Rectal smooth muscle tissue (tissue), 1 donor: Measurements from ENCODE around the gene CDK5RAP2.

Source experiments
- H3K27ac ChIP-seq: one replicate; pipeline ENCODE4 v1.7.0; 2013; ENCODE audit warnings: low read depth, low read length, inconsistent platforms
- H3K27me3 ChIP-seq: one replicate; pipeline ENCODE4 v1.7.0; 2013; ENCODE audit warnings: low read length; ENCODE audit not compliant: control insufficient read depth, insufficient read depth
- H3K36me3 ChIP-seq: one replicate; pipeline ENCODE4 v1.7.0; 2013; ENCODE audit warnings: low read length; ENCODE audit not compliant: control insufficient read depth, insufficient read depth
- H3K4me1 ChIP-seq: one replicate; pipeline ENCODE4 v1.7.0; 2013; ENCODE audit warnings: low read length; ENCODE audit not compliant: control insufficient read depth, insufficient read depth
- H3K4me3 ChIP-seq: one replicate; pipeline ENCODE4 v1.7.0; 2013; ENCODE audit warnings: low read length
- H3K9ac ChIP-seq: one replicate; pipeline ENCODE4 v1.7.0; 2013; ENCODE audit warnings: low read length

Gene CDK5RAP2

DNA sequence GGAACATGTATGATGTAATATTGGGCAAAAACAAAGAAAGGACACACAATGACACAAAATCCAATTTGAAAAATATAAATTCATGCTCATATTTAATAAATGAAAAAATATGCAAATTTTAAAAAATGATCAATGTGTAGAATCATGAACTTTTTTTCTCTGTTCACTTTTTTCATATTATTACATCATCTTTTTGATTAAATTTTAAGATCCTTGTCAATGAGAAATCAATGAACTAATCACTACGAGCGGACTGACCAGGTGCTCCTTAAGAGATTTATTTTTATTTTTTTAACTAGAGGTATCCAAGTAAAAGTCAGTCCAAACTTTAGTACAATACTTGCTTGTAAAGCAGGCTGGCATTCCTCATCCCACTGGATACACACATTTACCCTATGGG, 174.1 kb downstream of the CDK5RAP2 start:
- Histone ChIP-seq H3K4me1 (no peaks in the 10 kb centered on the region), H3K27ac (no peak overlapping the region), H3K9ac (no peak overlapping the region), H3K4me3 (no peak overlapping the region), H3K36me3 (peaks cover 37% of the 10 kb centered on the region), H3K27me3 (no peaks in the 10 kb centered on the region)

DNA sequence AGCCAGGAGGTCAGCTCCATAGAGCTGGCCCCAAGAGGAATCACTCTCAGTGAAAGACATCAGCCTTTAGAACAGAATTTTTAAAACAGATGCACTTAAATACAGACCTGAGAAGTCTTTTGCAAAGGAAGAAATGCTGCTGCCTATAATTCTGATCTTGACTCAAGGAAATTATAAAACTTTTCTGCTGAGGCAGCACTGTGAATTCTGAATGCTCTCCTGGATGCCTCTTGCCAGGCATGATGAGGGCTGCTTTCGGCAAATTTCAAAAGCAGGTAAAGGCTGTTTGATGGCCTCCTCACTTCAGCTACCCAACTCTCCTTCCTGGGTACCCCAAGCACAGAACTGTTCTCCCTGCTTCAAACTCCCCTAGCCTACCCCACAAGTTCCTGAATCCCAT, 174.8 kb downstream of the CDK5RAP2 start:
- no peaks in the 10 kb centered on the region for H3K4me1 ChIP-seq
- H3K27me3 ChIP-seq: no peaks in the 10 kb centered on the region
- H3K9ac ChIP-seq: no peak overlapping the region
- peaks cover 44% of the 10 kb centered on the region for H3K36me3 ChIP-seq
- H3K27ac ChIP-seq: no peak overlapping the region
- H3K4me3 ChIP-seq: no peak overlapping the region

DNA sequence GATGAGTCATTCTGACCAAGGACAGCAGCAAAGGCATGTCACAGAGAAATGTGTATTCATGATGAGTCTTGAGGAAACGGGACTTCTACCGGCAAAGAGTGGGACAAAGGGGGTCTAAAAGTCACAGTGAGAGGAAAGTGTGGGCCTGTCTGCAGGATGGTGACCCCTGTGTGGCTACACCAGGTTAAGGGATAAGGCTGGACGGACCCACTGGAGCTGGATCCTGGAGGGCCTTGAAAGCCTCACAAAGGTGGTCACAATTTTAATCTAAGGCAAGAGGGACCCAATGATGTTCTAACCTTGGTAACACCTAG, 176.5 kb downstream of the CDK5RAP2 start:
- no peak overlapping the region for H3K27ac ChIP-seq
- no peak overlapping the region for H3K4me3 ChIP-seq
- H3K36me3 ChIP-seq: peaks cover 49% of the 10 kb centered on the region
- no peaks in the 10 kb centered on the region for H3K4me1 ChIP-seq
- H3K9ac ChIP-seq: no peak overlapping the region
- H3K27me3 ChIP-seq: no peaks in the 10 kb centered on the region

GRCh38 chr9:120402741-120403542, 177.0 kb downstream of the CDK5RAP2 start:
- peaks cover 44% of the 10 kb centered on the region for H3K36me3 ChIP-seq
- no peak overlapping the region for H3K4me3 ChIP-seq
- no peak overlapping the region for H3K9ac ChIP-seq
- no peaks in the 10 kb centered on the region for H3K27me3 ChIP-seq
- no peaks in the 10 kb centered on the region for H3K4me1 ChIP-seq
- H3K27ac ChIP-seq: no peak overlapping the region

DNA sequence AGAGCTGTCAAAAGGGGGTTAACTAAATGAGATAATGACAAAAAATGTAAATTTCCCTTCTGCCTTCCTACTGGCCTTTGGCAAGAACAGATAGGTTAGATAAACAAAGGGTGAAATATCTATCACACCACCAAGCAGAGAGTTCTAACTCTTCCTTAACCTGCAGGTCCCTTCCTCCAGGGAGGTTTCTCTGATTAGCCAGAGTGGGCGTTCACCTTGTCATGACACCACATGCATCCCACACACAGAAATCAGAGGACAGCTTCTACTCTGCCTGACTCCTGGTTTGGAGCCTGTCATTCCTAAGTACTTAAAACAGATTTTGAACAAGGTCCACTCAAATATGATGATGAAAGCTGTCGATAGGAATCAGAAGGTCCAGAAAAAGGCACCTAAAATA, 180.0 kb downstream of the CDK5RAP2 start:
- Histone ChIP-seq H3K9ac (no peak overlapping the region), H3K4me1 (no peaks in the 10 kb centered on the region), H3K4me3 (no peak overlapping the region), H3K27me3 (no peaks in the 10 kb centered on the region), H3K36me3 (peaks cover 38% of the 10 kb centered on the region), H3K27ac (no peak overlapping the region)

DNA sequence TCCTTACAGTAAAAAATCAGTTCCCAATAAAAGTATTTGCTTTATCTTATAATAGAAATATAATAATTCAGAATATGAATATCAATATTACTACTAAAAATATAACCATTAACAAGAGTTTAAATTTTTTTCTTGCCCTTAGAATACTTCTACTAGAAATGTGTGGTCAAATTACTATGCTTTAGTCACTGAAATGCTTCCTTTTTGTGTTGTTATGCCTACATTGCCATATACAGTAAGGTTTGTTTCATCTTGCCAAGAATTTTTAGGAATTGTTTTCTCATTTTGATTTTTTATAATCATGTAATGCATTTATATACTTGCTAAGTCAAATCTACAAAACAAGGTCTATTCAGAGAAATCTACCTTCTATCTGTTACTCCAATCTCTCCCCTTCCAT, 181.7 kb downstream of the CDK5RAP2 start:
- Histone ChIP-seq H3K9ac (no peak overlapping the region), H3K36me3 (peaks cover 35% of the 10 kb centered on the region), H3K4me1 (no peaks in the 10 kb centered on the region), H3K4me3 (no peak overlapping the region), H3K27ac (no peak overlapping the region), H3K27me3 (no peaks in the 10 kb centered on the region)

- peaks cover 33% of the 10 kb centered on the region for H3K36me3 ChIP-seq
- H3K27me3 ChIP-seq: no peaks in the 10 kb centered on the region
- H3K9ac ChIP-seq: no peak overlapping the region
- H3K4me3 ChIP-seq: no peak overlapping the region
- no peak overlapping the region for H3K27ac ChIP-seq
- H3K4me1 ChIP-seq: no peaks in the 10 kb centered on the region
Observed at GRCh38 chr9:120397453-120397852, 182.5 kb downstream of the CDK5RAP2 start.

DNA sequence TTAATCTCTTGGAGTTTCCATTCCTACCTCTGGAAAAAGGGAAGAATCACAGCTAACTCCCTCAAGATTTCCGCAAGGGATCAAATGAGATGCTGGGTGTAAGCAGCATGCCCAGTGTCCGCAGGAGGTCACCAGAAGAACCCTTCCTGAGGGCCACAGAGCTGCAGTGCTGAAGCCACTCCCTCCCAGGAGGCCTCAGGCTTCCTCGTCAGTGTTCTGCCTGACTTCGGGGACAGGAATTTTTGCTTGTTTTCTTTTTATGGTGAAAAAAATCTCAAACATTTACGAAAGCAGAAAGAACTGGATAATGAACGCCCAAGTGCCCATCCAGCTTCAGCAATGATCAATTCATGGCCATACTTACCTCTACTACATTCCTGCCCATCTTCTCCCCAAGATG, 183.0 kb downstream of the CDK5RAP2 start:
- Histone ChIP-seq H3K27ac (no peak overlapping the region), H3K9ac (no peak overlapping the region), H3K4me3 (no peak overlapping the region), H3K4me1 (no peaks in the 10 kb centered on the region), H3K27me3 (no peaks in the 10 kb centered on the region), H3K36me3 (peaks cover 30% of the 10 kb centered on the region)

GRCh38 chr9:120396418-120396817, 183.5 kb downstream of the CDK5RAP2 start:
- peaks cover 34% of the 10 kb centered on the region for H3K36me3 ChIP-seq
- H3K27ac ChIP-seq: no peak overlapping the region
- H3K27me3 ChIP-seq: no peaks in the 10 kb centered on the region
- H3K4me1 ChIP-seq: no peaks in the 10 kb centered on the region
- no peak overlapping the region for H3K4me3 ChIP-seq
- H3K9ac ChIP-seq: no peak overlapping the region

DNA sequence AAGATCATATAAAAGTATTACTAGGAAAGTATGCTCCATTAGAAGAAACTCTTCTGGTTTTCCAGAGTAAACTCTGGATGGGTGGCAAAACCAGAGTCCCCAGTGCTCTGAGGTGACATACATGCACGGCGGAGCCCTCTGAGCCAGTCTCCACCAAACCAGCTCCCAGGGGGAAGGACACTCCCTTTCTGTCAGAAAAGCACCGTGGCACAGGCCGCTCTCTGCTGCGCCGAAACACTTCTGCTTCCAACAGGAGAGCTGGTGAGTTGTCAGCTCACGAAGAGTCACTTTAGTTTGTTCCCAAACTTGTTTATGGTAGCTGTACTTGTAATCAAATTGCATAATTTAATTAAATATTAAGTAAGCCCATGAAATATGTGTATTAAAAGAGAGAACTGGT, 184.6 kb downstream of the CDK5RAP2 start:
- Histone ChIP-seq H3K4me3 (no peak overlapping the region), H3K4me1 (no peaks in the 10 kb centered on the region), H3K36me3 (peaks cover 34% of the 10 kb centered on the region), H3K9ac (no peak overlapping the region), H3K27ac (no peak overlapping the region), H3K27me3 (no peaks in the 10 kb centered on the region)

- H3K36me3 ChIP-seq: peaks cover 30% of the 10 kb centered on the region
- no peaks in the 10 kb centered on the region for H3K27me3 ChIP-seq
- H3K4me1 ChIP-seq: no peaks in the 10 kb centered on the region
- H3K27ac ChIP-seq: no peak overlapping the region
- no peak overlapping the region for H3K4me3 ChIP-seq
- no peak overlapping the region for H3K9ac ChIP-seq
Observed at GRCh38 chr9:120394058-120394669, 185.8 kb downstream of the CDK5RAP2 start.

- H3K9ac ChIP-seq: no peak overlapping the region
- H3K36me3 ChIP-seq: peaks cover 26% of the 10 kb centered on the region
- no peaks in the 10 kb centered on the region for H3K27me3 ChIP-seq
- H3K4me3 ChIP-seq: no peak overlapping the region
- no peaks in the 10 kb centered on the region for H3K4me1 ChIP-seq
- no peak overlapping the region for H3K27ac ChIP-seq
Observed at GRCh38 chr9:120393386-120394057, 186.4 kb downstream of the CDK5RAP2 start.
